GM19023 (cell line): Measurements from ENCODE around the gene PPIF.
A peak's percentile ranks its signal among the peaks of the same experiment; 100 is the strongest.

Experiments
- ATAC-seq: cut with Tn5 transposase; IDR thresholded peaks from one replicate; pipeline ENCODE4 v1.9.1; 2021; ENCODE audit warnings: mild to moderate bottlenecking, moderate library complexity; ENCODE audit not compliant: unreplicated experiment

Gene PPIF

GRCh38 chr10:79347894-79348639, 798 bp downstream of the PPIF start:
- peak; percentile 75 for ATAC-seq

- no peak for ATAC-seq
Observed at GRCh38 chr10:79348640-79348988, 1.3 kb downstream of the PPIF start.

GRCh38 chr10:79349072-79349491, 1.8 kb downstream of the PPIF start:
- ATAC-seq, result no peak

DNA sequence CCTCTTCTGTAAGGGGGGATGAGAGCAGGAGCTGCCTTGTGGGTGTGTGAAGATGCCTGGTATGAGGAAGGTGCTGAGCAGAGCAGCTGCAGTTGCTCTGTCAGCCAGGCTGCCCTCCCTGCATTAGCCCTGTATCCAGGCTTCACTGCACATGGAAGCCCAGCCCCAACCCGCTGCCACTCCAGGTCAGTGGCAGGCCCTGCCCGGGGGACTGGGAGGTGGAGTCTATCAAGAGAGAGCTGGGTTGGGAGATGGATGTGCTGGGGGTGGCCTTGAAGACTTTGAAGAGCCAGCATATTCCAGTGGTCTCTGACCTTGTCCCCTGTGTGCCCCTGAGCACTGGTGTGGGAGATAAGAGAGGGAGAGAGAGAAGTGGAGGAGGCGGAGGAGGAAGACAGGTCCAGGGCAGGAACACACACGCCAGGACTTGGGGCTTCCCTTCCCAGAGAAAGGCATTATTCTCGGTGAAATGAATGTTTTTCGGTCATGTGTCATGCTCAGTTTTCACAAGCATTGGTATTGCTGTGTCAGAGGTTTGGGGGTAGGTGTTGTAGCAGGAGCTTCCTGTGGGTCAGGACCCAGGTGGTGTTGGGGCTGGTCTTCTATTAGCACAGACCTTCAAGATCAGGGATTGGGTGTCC, 2.6 kb downstream of the PPIF start:
- no peak for ATAC-seq

GRCh38 chr10:79350407-79351154, 3.3 kb downstream of the PPIF start:
- ATAC-seq, result no peak

DNA sequence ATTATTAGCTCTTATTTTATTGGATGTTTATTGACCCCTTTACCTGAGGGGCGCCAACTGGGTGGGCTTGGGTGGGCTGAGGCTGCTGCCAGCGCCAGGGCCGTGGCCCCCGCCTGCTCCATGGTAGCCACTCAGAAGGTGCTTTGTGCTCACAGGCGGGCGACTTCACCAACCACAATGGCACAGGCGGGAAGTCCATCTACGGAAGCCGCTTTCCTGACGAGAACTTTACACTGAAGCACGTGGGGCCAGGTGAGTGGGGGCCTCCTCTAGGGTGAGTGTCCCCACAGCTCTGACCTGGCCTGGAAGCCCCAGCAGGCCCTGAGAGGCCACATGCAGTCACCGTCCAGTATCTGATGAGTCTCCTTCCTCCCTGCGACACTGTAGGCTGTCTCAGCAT, 4.1 kb downstream of the PPIF start:
- no peak for ATAC-seq

GRCh38 chr10:79352035-79352877, 5.0 kb downstream of the PPIF start:
- no peak for ATAC-seq

- ATAC-seq, result no peak
Observed at GRCh38 chr10:79353000-79353406, 5.7 kb downstream of the PPIF start.

DNA sequence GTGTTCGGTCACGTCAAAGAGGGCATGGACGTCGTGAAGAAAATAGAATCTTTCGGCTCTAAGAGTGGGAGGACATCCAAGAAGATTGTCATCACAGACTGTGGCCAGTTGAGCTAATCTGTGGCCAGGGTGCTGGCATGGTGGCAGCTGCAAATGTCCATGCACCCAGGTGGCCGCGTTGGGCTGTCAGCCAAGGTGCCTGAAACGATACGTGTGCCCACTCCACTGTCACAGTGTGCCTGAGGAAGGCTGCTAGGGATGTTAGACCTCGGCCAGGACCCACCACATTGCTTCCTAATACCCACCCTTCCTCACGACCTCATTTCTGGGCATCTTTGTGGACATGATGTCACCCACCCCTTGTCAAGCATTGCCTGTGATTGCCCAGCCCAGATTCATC, 6.5 kb downstream of the PPIF start:
- no peak for ATAC-seq

DNA sequence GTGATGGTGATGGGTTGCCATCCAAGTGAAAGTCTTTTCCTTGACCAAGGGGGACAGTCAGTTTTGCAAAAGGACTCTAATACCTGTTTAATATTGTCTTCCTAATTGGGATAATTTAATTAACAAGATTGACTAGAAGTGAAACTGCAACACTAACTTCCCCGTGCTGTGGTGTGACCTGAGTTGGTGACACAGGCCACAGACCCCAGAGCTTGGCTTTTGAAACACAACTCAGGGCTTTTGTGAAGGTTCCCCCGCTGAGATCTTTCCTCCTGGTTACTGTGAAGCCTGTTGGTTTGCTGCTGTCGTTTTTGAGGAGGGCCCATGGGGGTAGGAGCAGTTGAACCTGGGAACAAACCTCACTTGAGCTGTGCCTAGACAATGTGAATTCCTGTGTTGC, 6.9 kb downstream of the PPIF start:
- ATAC-seq, result no peak

DNA sequence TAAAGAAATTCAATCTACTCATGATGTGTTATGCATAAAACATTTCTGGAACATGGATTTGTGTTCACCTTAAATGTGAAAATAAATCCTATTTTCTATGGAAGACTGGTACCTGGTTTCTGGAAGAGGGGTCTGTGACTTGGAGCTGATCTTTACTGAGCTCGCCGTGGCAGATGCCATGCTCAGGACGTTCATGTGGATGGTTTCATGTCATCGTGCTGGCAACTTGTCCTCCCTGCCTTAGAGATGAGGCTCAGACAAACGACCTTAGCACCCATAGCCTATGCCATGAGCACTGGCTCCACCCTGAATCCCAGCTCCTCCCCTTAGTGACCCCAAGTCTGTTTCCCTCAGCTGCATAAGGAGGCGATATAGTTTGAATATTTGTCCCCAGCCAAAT, 7.3 kb downstream of the PPIF start:
- ATAC-seq, result no peak

DNA sequence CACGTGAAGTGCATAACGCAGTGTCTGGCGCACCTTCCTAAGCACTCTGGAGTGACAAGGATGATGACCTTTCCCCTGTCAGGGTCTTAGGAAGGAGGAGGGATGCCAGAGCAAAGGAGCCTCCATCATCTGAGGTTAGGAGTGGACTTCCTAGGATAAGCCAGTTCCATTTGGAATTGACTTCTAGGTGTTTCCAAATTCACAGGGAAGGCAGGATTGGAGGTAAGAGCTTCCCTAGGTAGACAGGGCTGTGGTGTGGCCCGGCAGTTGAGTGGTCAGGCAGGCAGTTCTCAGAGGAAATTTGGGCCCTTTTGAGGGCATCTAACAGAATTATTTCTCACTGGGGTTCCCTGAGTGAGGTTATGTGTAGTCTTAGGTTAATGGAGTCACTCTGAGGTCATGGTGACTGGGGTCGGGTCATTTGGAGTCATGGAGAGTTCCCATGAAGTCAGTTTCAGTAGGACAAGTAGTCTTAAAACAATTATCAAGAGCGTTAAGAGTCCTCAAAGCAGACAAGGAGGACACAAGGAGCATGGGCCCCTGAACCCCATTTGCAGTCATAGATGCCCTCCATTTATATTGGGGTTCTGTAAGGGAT, 8.2 kb downstream of the PPIF start:
- no peak for ATAC-seq

GRCh38 chr10:79356104-79356503, 8.8 kb downstream of the PPIF start:
- ATAC-seq, result no peak

- no peak for ATAC-seq
Observed at GRCh38 chr10:79357180-79357579, 9.9 kb downstream of the PPIF start.

DNA sequence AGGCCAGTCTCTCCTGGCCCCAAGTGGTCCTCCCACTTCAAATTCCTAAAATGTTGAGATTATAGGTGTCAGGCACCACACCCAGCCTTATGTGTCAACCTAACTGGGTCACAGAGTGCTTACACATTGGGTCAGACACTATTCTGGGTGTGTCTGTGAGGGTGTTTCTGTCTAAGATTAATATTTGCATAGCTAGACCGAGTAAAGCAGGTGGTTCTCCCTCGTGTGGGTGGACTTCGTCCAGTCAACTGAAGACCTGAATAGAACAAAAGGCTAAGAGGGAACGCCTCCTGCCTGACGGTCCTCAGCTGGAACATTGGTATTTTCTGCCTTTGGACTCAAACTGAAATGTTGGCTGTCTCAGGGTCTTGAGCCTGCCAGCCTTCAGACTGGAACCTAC, 11.5 kb downstream of the PPIF start:
- no peak for ATAC-seq

DNA sequence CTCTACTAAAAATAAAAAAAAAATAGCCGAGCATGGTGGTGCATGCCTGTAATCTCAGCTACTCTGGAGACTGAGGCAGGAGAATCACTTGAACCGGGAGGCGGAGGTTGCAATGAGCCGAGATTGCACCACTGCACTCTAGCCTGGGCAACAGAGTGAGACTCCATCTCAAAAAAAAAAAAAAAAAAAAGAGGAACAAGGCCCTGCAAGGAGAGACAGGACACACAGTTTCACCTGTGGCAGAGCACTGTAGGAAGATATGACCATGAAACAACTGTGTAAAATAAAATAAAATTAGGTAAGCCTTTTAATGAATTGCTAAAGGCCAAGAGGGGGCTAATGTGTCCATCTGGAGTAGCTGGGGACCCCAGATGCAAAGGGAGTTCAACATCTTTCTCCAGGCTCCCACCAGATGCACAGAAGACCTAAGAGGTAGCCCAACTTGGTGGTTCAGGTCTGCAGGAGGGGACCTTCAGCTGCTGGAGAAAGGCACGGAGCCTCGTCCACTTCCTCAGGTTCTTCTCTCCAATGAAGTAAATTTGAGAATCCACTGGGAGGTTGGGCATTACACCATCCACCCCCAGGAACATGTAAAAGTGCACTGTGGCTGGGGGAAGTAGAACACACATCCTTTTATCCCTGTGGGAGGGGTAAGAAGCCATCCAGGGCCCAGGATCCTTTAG, 12.7 kb downstream of the PPIF start:
- no peak for ATAC-seq

DNA sequence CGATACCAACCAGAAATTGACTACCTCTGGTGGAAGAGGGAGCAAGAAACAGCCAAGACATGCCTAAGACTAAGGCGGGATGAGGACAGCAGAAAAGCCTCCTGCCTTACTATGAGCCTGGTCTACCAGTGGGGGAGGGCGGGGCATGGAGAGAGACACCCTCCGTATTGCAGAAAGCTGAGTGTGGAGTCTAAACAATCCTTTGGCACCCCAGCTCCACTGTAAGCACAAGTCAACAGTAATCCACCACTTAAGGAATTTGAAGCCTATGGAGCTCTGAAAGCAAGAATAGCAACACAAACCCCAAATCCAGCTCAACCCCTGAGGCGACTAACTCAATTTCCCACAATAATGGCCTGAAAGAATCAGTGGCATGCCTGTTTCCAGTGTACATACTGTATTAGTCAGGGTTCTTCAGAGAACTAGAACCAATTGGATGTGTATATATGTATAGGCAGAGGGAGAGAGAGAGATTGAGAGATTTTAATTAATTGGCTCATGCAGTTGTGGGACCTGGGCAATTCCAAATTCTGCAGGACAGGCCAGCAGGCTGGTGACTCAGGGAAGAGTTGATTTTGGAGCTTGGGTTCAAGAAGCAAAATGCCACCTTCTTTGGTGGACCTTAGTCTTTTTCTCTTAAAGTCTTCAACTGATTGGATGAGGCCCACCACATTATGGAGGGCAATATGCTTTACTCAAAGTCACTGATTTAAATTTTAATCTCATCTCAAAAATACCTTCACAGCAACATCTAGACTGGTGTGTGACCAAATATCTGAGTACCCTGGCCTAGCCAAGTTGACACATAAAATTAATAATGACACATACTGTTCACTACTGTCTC, 13.5 kb downstream of the PPIF start:
- ATAC-seq, result no peak

GRCh38 chr10:79361726-79362397, 14.6 kb downstream of the PPIF start:
- ATAC-seq, result no peak
